ENCODE measurements around the gene A1BG. TPM values are rescaled to one million over a fixed set of nuclear protein-coding genes. Genes with fewer than 3 reads are reported as not detected.

Gene A1BG
- total and polyA plus RNA-seq, 2 of the 13 experiments (the other 11 are each of a cell fraction or from before 2014, with no cell fraction given): 14.7 to 41.4 TPM

DNA sequence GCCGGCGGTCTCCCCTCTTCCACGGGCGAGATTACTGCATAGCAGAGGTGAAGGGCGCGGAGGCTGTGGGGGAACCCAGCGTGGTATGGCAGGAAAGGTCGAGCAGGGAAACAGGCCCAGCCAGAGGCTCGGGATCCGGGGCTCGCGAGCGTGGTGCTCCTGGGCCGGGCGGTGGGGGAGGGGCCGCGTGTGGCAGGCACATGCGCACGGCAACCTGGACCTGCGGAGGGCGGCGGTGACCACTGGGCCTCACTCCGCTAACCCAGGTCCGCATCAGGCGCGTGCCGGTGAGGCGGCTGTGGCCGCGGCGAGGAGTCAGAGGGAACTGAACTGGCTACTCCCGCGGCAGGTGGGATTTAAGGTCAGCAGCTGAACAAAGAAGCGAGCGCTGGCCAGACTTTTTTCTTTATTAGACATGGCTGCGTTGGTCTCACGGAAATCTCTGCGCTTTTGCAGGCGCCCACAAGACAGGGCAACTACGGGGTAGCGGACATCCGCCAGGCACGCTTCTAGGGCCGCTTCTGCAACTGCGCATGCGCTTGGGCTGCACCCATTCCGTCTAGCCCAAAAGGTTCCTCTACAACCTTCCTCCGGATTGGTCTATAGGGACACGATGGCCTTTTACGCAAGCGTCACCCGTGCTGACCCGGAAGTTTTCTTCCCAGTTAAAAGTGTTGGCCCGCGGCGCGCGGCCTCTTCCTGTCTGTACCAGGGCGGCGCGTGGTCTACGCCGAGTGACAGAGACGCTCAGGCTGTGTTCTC, 33.5 kb upstream of the A1BG start, which contains the start of gene RPS5 (continued):
- TF ChIP-seq, protein P1, sequence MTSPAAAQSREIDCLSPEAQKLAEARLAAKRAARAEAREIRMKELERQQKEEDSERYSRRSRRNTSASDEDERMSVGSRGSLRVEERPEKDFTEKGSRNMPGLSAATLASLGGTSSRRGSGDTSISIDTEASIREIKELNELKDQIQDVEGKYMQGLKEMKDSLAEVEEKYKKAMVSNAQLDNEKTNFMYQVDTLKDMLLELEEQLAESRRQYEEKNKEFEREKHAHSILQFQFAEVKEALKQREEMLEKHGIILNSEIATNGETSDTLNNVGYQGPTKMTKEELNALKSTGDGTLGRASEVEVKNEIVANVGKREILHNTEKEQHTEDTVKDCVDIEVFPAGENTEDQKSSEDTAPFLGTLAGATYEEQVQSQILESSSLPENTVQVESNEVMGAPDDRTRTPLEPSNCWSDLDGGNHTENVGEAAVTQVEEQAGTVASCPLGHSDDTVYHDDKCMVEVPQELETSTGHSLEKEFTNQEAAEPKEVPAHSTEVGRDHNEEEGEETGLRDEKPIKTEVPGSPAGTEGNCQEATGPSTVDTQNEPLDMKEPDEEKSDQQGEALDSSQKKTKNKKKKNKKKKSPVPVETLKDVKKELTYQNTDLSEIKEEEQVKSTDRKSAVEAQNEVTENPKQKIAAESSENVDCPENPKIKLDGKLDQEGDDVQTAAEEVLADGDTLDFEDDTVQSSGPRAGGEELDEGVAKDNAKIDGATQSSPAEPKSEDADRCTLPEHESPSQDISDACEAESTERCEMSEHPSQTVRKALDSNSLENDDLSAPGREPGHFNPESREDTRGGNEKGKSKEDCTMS (CRISPR knock-in tag; conservative IDR thresholded peaks at IDR 0.05): no peak
- TF ChIP-seq ZBTB46 (CRISPR knock-in tag; IDR thresholded peaks at IDR 0.05; ENCODE audit: borderline replicate concordance): peak; percentile 96; the same call in 1 of the 2 replicates
- peak; percentile 66; the same call in 1 of the 2 replicates for TF ChIP-seq KDM4B (CRISPR knock-in tag; IDR thresholded peaks at IDR 0.05)
- no peak for TF ChIP-seq ZNF773 (CRISPR knock-in tag; IDR thresholded peaks at IDR 0.05; ENCODE audit: borderline replicate concordance)
- TF ChIP-seq SP1 (IDR thresholded peaks at IDR 0.05): no peak
- TF ChIP-seq SP1 (CRISPR knock-in tag; IDR thresholded peaks at IDR 0.05): no peak
- no peak; the same call in 1 of the 2 replicates for TF ChIP-seq NR2F2 (IDR thresholded peaks at IDR 0.05; ENCODE audit: borderline replicate concordance, low read depth)
- TF ChIP-seq ZFP36 (IDR thresholded peaks at IDR 0.05; ENCODE audit: borderline replicate concordance, low read depth, low read length, partially characterized antibody): no peak
- no peak for TF ChIP-seq GATAD2A (CRISPR knock-in tag; IDR thresholded peaks at IDR 0.05)
- no peak for TF ChIP-seq ZNF703 (CRISPR knock-in tag; IDR thresholded peaks at IDR 0.05; ENCODE audit: borderline replicate concordance)
- TF ChIP-seq JUNB (CRISPR knock-in tag; IDR thresholded peaks at IDR 0.05; ENCODE audit: borderline replicate concordance): no peak
- TF ChIP-seq YY1 (IDR thresholded peaks at IDR 0.05; ENCODE audit: insufficient read depth, insufficient replicate concordance, low read depth, low read length): peak; percentile 79
- peak; percentile 71 for TF ChIP-seq ZNF607 (CRISPR knock-in tag; IDR thresholded peaks at IDR 0.05; ENCODE audit: borderline replicate concordance)
- TF ChIP-seq HNRNPLL (IDR thresholded peaks at IDR 0.05; ENCODE audit: low read depth, low read length, poor library complexity, severe bottlenecking): peak; percentile 87
- TF ChIP-seq RCOR2 (CRISPR knock-in tag; IDR thresholded peaks at IDR 0.05): no peak
- TF ChIP-seq RFX3 (CRISPR knock-in tag; IDR thresholded peaks at IDR 0.05): no peak
- no peak for TF ChIP-seq ZNF672 (CRISPR knock-in tag; IDR thresholded peaks at IDR 0.05)
- peak; percentile 52; the same call in 1 of the 2 replicates for TF ChIP-seq SIN3A (IDR thresholded peaks at IDR 0.05; ENCODE audit: borderline replicate concordance, low read depth, low read length)
- peak; percentile 96 for TF ChIP-seq THAP11 (CRISPR knock-in tag; IDR thresholded peaks at IDR 0.05)
- 0 out of 2 replicates have a peak, but pooled peaks have one; percentile 65 for TF ChIP-seq MAF1 (CRISPR knock-in tag; IDR thresholded peaks at IDR 0.05; ENCODE audit: borderline replicate concordance)
- peak; percentile 90 for TF ChIP-seq KAT7 (CRISPR knock-in tag; IDR thresholded peaks at IDR 0.05; ENCODE audit: borderline replicate concordance)
- no peak for TF ChIP-seq SYNCRIP (IDR thresholded peaks at IDR 0.05; ENCODE audit: insufficient read depth, low read depth, low read length)
- peak; percentile 47; the same call in 1 of the 2 replicates for TF ChIP-seq DZIP1 (CRISPR knock-in tag; IDR thresholded peaks at IDR 0.05)
- peak; percentile 47; the same call in 1 of the 2 replicates for TF ChIP-seq ESRRA (CRISPR knock-in tag; IDR thresholded peaks at IDR 0.05; ENCODE audit: low read depth)
